Measurements from ENCODE around the gene TSPAN13.
A peak's percentile ranks its signal among the peaks of the same experiment; 100 is the strongest.

The TSPAN13 gene

DNA sequence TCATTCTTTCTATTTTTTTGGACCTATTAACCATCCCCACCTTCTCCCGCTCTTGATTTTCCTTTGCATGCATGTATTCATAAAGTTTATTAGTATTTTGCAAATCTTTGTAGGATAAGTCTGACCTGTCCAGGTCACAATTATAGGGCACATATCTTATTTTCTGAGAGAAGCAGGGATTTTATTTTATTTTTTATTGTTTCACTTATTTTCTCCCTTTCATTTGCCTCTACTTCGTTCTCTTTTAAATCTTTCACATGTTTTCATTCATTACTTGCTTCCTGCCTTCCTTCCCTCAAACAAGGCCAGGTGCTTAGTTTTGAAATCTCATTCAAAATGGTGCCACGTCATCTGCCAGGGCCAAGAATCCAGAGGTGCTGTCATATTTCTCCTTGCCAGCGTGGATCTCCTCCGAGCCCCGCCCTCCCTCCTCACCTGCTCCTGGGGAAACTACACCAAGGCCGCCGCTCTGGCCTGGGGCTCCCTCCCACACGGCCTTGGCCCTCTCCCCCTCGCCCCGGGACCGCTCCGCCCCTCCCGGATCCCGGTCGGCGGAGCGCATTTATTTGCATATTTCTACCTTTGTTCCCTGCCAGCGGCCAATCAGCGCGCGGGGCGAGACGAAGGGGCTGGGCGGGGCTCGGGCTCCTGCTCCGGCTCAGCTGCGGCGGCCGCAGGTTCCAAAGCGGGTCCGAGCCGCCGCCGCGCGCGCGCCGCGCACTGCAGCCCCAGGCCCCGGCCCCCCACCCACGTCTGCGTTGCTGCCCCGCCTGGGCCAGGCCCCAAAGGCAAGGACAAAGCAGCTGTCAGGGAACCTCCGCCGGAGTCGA is at the start of gene TSPAN13:
TSS of gene TSPAN13 (plus strand) at position 654 of the 830 bp plus-strand sequence. CDS start 213 bp downstream, outside the sequence.
- DNase-seq (ENCODE audit: low spot score), result peak; percentile 95

DNA sequence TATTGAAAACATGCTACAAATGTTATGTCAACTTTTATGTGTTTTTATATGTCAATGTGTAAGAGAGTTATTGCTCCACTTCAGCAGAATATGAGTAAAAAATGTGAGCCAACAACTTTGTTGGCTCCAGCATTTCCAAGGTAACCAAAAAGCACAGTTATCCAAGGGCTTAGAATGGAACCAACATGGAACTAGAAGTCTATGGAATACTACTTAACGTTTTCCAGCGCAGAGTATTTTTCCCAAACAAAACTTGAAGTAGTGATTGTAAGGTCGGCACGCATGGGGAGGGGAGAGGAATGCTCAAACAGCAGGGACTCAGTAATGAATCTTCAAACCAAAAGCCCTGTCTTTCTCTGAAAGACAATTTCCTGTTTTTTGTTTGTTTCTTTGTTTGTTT is 45.0 kb upstream of the TSPAN13 start:
- DNase-seq (ENCODE audit: low spot score), result no peak

DNA sequence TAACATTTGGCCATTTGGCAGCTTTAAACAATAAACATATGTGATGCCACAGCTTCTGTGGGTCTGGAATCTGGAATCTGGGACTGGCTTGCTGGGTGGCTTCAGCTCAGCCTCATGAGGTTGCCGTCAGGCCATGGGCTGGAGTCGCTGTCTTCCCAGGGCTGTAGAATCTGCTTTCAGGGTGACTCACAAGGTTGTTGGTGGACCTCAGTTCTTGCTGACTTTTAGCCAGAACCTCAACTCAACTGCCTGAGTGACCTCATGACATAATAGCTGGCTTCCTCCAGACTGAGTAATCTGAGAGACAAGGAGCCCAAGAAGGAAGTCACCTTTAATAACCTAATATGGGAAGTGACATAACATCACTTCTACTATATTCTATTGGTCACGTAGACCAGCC is 44.6 kb upstream of the TSPAN13 start:
- no peak for DNase-seq (ENCODE audit: low spot score)

GRCh38 chr7:16710651-16711050 is 42.9 kb upstream of the TSPAN13 start:
- no peak for DNase-seq (ENCODE audit: low spot score)

DNA sequence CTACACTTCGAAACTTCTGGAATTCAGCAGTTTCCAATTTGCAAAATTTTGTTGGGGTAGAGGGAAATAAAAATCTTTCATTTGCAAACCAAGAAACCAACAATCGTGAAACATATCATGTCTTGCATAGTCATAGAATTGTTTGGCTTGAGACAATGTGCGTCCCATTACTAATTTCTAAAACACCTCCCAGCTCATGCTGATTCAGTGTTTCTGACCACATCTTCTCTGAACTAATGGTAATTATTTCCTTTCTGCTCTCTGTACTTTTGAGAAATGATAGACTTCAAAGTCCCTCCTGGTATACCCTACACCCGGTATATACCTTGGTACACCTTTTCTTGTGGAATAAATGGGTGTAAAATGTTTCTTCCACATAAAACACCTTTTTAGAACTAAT is 41.8 kb upstream of the TSPAN13 start:
- DNase-seq (ENCODE audit: low spot score), result no peak

GRCh38 chr7:16712916-16713315 is 40.6 kb upstream of the TSPAN13 start:
- DNase-seq (ENCODE audit: low spot score), result no peak

GRCh38 chr7:16715928-16716327 is 37.6 kb upstream of the TSPAN13 start:
- no peak for DNase-seq (ENCODE audit: low spot score)

DNA sequence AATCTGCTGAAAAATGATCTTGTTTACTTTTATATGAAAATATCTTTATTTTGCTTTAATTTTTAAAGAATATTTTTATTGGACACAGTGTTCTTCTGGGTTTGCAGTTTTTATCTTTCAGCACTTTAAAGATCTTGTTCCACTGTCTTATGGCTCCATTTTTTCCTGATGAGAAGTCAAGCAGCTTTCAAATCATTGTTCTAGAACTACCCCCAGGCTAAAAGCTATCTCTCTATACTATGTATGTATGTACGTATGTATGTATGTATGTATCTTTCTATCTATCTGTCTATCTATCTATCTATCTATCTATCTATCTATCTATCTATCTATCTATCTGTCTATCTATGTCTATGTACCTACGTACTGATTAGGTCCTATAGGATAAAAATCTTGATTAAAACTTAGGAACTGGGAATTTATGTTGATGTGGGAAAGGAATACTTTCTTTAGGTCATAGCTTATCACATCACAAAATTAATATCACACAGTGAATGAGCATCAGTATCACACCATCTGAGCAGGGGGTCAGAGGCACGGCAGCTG is 35.4 kb upstream of the TSPAN13 start:
- DNase-seq (ENCODE audit: low spot score), result no peak

DNA sequence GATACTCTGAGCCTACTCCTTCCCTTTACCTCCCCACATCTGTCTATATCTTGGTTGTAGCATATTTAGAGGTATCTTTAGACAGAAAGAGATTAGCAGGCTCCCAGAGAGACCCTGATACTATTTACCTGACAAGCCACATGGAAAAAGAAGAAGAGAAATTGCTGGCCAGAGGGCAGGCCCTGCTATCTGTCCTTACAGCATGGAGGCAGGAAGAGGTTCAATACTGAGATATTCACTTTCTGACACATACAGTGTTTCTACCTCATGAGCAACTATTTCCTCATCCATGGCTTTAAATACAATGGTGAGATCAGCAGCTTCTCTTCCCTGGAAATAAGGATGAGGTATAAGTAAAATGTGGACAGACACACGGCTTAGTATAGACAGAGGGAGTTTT is 33.9 kb upstream of the TSPAN13 start:
- no peak for DNase-seq (ENCODE audit: low spot score)

- DNase-seq (ENCODE audit: low spot score), result no peak
Measured at GRCh38 chr7:16721541-16721940, 32.0 kb upstream of the TSPAN13 start.

- DNase-seq (ENCODE audit: low spot score), result no peak
Measured at GRCh38 chr7:16724344-16724743, 29.2 kb upstream of the TSPAN13 start.

DNA sequence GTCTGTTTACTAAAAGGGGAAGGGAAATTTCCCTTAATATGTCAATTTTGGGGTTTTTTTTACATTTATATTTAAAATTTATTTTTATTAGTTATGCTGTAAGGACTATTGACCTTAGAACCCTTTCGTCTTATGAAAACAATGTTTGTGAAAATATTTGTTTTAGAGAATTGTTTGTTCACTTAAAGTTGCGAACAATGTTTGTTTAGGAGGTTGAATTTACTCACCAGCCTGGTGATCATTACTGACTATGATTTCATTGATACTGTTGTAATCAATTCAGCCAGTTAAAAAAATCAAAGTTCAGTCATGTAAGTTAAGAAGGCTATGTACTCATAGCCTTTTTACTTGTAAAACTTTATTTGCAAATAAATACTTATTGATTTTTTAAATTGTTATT is 27.4 kb upstream of the TSPAN13 start:
- no peak for DNase-seq (ENCODE audit: low spot score)

DNA sequence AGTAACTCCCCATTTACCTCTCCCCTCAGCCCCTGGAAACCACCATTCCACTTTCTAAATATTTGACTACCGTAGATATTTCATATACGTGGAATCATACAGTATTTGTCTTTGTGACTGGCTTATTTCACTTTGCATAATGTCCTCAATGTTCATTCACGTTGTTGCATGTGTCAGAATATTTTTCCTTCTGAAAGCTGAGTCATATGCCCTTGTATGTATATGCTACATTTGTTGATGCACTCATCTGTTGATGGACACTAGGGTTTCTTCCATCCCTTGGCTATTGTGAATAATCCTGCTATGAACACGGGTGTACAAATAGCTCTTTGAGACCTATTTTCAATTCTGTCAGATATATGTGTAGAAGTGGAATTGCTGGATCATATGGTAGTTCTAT is 25.8 kb upstream of the TSPAN13 start:
- DNase-seq (ENCODE audit: low spot score), result no peak

- DNase-seq (ENCODE audit: low spot score), result no peak
Measured at GRCh38 chr7:16728811-16729210, 24.7 kb upstream of the TSPAN13 start.

DNA sequence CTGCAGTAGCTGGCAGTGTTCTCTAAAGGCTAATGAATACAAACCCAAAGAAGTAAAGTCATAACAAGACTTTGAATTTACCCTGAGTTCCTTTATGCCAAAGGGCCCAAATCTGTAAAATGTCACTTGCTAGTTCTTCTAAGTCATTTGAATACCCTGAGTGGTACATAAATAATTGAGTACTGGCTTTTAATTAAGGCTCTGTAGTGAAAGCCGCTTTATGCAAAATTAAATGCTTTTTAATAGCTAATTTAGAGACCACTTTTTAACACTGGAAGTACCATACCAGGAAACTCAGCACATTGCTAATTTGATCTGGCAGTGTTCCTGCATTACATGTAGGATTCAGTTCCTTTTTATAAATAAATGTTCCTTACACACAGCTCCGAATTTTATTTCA is 24.0 kb upstream of the TSPAN13 start:
- DNase-seq (ENCODE audit: low spot score), result no peak

DNA sequence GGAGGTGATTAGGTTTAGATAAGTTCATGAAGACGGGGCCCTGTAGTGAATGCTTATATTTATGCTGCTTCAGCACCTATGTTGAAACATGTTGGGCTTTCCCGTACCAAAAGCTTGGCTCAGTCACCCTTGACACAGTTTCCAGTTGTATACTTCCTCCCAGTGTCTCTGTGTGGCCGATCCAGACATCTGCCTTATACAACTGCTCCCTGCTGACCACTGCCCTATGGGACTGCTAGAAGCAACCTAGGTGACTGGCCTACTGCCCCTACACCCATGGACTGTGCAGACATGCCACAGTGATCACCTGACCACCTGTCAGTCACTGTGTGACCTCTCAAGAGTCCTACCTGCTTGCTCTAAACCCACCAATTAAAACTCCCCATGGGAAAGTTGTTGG is 22.6 kb upstream of the TSPAN13 start:
- DNase-seq (ENCODE audit: low spot score), result no peak

- DNase-seq (ENCODE audit: low spot score), result no peak
Measured at GRCh38 chr7:16732828-16733227, 20.7 kb upstream of the TSPAN13 start.

- no peak for DNase-seq (ENCODE audit: low spot score)
Measured at GRCh38 chr7:16734148-16734726, 19.3 kb upstream of the TSPAN13 start.

GRCh38 chr7:16735020-16735419 is 18.5 kb upstream of the TSPAN13 start:
- no peak for DNase-seq (ENCODE audit: low spot score)

DNA sequence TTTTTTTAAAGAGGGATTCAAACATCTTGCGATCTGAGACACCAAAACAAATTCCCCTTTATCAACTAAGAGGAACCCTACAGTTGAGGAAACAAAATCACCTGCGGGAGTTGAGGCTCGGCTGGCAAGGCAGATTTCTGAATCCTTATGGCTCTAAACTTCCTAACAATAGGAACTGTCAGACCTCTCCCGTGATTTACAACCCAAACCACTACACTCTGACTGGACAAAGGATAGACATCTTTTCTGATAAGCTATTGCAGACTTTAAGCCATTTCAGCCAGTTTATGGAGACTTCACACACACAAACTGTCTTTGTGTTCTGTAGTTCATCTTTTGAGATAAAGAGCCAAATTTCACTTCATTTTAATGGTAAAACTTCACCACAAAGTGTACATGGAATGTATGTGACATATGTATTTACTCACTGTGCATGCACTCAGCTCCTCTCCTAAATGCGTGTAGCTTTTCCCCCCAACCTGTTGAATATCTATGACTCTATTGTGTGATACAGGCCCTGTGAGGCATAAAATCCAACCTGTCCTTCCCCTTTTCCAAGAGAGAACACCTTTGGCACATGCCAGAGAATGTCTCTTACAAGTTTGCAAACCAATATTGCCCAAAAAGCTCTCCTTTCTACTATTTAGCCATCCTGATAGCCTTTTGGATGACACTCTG is 15.4 kb upstream of the TSPAN13 start:
- DNase-seq (ENCODE audit: low spot score), result no peak

- DNase-seq (ENCODE audit: low spot score), result no peak
Measured at GRCh38 chr7:16739863-16740622, 13.5 kb upstream of the TSPAN13 start.

DNA sequence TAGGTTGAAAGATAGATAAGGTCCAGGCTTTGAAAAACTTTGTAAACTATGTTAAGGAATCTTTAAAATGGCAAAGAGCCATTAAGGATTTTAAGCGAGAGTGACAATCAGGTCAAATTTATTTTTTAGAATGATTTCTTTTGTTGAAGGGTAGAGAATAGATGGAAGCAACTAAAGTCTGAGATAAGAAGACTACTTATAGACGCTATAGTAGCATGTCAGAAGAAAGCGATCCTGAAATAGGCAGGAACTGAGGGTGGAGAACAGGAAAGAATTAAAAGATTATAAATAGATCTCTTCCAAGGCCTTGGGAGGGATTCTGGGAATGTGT is 13.0 kb upstream of the TSPAN13 start:
- DNase-seq (ENCODE audit: low spot score), result no peak

Data from iPS-NIHi11 (cell line).